Measurements from ENCODE around the gene ROCK2.
"Not testable (repeated sequence)": the region's sequence is repeated elsewhere in the genome, so short reads cannot be mapped to it uniquely, and the experiment has no call there.

The ROCK2 gene

DNA sequence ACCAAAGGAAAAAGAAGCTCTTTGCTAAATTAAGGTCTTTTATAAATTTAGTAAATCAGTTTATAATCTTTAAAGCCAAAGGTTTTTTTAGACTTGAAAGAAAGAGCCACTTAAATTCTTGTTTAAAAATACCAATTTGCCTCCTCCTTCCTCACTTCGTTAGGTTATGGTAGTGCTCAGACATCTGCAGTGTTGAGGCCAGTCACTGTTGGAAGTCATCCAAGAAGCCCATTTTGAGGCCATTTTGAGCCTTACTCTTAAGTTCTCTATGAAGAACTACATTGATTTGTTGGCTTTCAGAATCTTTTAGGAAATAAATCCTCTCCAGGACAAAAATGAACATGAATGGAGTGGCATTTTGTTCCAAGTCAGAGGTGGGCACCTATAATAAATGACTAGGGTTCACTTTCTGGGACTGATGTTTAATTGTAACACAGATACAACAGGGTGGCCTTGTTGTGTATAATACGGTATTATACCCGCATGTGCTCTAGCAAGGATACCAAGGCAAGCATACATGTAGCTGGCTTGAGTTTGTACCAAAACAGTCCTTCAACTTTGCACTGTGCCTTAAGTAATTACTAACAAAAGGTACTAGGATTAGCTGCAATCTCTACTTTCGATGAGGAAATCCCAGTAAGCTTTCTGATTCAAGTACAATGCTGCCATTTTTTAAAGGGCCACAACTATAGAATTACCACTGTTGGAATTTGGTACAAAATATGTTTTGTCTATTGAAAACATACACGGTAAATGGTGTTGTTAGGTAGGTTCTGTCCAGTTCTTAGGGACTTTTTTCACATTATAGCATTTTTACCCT lies 166.4 kb downstream of the ROCK2 start:
- no peak for DNase-seq (ENCODE audit: low read depth)

GRCh38 chr2:11175293-11175795 lies 169.1 kb downstream of the ROCK2 start:
- DNase-seq (ENCODE audit: low read depth): no peak

- DNase-seq (ENCODE audit: low read depth): no peak
These were observed 170.2 kb downstream of the ROCK2 start for GRCh38 chr2:11174222-11174621.

DNA sequence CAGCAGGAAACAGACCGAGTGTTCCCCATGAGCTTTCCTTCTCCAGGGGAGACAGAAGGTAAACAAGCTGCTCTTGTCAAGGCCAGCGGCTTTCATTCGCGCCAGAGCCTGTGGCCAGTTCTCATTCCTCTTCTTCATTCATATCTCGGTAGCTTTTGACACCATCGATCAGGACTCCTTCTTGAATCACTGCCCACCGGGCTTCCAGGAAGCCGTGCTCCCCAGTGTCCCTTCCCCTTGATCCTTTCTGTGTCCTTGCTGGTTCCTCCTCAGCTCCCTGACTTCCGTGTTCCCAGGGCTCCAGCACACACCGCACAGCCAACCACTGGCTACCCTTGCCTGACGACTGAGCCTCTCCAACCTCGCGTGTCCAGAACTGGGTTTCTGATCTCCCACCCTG lies 175.1 kb downstream of the ROCK2 start:
- no peak for DNase-seq (ENCODE audit: low read depth)

GRCh38 chr2:11168488-11168887 lies 175.9 kb downstream of the ROCK2 start:
- no peak for DNase-seq (ENCODE audit: low read depth)

DNA sequence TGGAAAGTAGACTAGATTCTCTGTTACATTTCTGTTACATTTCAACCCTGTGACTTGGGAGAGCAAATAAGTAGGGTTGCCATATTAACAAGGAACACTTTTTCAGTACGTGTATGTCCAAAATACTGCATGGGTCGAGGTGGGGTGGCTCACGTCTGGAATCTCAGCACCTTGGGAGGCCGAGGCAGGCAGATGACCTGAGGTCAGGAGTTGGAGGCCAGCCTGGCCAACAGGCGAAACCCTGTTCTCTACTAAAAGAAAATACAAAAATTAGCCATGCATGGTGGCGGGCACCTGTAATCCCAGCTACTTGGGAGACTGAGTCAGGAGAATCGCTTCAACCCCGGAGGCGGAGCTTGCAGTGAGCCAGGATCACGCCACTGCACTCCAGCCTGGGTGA lies 178.0 kb downstream of the ROCK2 start:
- no peak for DNase-seq (ENCODE audit: low read depth)

DNA sequence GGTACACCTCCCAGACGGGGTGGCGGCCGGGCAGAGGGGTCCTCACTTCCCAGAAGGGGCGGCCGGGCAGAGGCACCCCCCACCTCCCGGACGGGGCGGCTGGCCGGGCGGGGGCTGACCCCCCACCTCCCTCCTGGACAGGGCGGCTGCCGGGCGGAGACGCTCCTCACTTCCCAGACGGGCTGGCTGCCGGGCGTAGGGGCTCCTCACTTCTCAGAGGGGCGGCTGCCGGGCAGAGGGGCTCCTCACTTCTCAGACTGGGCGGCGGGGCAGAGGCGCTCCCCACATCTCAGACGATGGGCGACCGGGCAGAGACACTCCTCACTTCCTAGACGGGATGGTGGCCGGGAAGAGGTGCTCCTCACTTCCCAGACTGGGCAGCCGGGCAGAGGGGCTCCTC lies 179.4 kb downstream of the ROCK2 start:
- DNase-seq (ENCODE audit: low read depth): not testable (repeated sequence)

DNA sequence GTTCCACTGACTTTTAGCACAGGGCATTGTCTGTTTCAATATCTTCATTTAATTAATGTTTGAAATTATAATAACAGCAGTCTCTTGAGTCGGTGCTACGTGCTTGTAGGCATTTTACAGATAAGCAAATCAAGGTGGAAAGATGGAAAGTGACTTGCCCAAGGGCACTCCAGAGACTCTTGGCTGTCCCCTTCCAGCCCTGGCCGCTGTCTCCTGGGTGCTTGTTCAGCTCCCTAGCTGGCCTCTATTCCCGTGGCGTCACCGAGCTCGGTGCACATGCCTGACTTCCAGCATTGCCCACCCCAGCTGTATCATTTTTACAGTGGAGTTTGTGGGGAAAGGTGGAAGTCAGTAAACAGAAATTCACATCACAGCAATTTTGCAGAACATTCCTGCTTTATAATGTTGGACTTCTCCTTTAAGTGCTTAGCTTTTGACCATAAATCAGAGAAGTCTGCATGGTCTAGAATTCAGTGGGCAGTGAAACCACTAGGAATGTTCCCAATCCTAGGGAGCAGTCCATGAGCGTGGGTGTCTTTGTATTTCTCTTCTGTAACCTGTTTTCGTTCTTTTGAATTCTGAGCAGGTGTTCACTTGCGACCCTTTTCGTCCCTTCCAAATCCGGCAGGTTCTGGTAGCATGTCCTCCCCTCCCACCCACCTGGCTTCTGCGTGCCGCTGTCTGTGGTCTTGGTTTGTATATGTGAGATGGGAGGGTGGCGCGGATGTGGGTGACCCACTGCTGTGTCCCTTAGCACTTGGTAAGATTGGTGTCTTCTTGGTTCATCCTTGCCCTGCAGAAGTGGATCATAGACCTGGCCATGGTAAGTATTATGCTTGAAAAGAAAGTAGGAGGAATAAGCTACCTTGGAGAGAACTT lies 180.8 kb downstream of the ROCK2 start:
- no peak for DNase-seq (ENCODE audit: low read depth)

DNA sequence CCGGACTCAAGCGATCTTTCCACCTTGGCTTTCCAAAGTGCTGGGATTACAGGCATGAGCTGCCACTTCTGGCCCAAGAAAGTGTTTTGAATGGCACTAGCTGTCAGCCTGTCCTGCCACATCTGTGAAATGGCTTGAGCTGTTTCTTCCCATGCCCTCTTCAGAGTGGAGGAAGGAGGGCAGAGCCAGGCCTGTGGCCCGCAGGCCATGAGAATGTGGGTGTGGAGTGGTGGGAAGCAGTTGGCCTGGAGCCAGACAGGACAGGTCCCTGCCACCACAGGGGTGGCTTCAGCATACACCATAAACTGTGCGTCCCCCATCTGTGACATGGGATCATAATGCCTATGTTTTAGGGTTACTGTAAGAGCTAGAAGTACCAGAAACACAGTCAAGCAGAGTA lies 182.7 kb downstream of the ROCK2 start:
- DNase-seq (ENCODE audit: low read depth): no peak

- no peak for DNase-seq (ENCODE audit: low read depth)
These were observed 183.5 kb downstream of the ROCK2 start for GRCh38 chr2:11160731-11161455.

DNA sequence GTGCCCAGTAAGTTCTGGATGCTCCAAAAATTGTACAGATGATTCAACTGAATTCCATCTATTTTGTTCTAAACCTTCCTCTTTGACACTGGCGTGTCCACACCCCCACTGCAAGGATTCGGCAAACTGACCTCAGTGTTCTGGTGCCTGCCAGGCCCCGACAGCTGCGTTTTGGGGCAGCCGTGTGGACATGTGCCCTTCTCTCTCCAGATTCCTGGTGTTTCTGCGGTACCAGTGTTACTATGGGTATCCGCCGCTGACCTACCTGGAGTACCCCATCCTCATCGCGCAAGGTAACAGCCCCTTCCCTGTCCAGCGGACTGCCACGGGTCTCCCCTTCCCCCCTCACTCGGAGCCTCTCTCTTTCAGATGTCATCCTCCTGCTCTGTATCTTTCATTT lies 184.2 kb downstream of the ROCK2 start:
- no peak for DNase-seq (ENCODE audit: low read depth)

DNA sequence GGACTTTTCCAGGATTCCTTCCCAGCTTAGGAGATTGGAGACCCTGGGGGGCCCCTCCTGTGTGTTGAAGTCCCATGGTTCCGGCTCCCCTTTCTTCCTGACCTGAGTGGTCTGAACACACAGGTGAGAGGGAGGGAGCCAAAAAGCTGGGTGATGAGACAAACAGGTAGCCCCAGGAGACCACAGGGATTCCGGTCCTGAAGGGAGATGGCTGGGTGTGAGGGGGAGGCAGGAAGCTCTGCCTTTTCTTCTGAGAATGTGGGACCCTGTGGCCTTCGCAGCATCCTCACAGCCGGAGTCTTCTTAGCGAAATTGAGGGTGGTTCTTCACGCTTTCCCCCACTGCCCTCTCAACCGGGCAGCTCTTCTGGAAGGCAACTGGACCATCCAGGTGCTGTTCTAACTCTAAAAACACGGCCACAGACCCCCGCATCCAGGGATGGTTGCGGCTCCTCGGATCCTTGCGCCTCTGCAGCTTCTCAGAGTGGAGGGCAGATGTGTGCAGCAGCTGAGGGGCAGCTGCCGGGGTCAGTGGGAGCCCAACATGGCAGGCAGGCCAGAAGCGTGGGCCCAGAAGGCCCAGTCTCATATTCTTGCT lies 184.8 kb downstream of the ROCK2 start:
- DNase-seq (ENCODE audit: low read depth): no peak

- DNase-seq (ENCODE audit: low read depth): no peak
These were observed 185.4 kb downstream of the ROCK2 start for GRCh38 chr2:11158916-11159573.

GRCh38 chr2:11157731-11158130 lies 186.7 kb downstream of the ROCK2 start:
- DNase-seq (ENCODE audit: low read depth): no peak

DNA sequence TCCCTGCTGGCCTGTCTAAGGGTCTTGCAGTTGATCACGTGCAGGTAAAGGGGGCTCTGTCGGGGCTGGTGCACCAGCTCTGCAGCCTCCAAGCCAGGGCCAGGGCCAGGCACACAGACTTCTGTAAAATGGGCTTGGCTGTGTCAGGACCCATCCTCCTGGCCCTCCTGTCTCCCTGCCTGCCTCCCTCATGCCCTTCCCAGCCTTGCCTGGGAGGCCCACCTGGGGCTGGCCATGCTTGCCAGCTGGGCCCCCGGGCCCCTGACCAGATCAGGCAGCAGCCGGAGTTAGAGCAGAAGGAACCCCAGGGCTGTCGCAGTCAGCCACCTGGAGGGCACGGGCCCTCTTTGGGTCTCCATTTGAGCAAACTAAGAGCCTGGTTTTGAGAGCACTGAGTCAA lies 187.1 kb downstream of the ROCK2 start:
- no peak for DNase-seq (ENCODE audit: low read depth)

- no peak for DNase-seq (ENCODE audit: low read depth)
These were observed 187.9 kb downstream of the ROCK2 start for GRCh38 chr2:11156396-11157075.

DNA sequence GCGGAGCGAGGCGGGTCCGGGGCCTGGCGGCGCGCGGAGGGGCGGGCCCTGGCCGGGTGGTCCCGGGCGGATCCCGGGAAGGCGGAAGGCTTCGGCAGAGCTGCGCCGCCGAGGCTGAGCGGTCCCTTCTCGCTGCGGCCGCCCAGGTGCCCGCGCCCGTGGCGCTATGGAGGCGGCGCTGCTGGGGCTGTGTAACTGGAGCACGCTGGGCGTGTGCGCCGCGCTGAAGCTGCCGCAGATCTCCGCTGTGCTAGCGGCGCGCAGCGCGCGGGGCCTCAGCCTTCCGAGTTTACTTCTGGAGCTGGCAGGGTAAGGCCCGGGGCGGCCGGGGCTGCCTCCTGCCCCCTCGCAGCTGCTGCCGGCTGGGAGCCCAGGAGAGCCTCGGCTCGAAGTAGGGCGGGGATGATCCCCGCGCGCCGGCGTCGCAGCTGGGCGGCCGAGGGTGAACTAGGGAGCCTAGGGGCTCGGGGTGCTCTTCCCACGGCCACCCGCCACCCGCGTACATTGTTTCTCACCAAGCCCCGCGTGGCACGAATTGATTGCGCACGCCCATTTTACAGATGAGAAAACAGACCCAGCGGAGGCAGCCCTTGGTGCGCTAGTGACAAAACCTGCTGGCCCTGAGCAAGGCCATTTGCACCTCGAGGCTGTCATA lies 188.9 kb downstream of the ROCK2 start, which contains the start of gene SLC66A3:
SLC66A3 (plus strand) TSS at position 87 of the 655 bp plus-strand sequence; CDS start at position 167, 80 bp downstream.
- peak; percentile 74 for DNase-seq (ENCODE audit: low read depth)

GRCh38 chr2:11154923-11155380 lies 189.5 kb downstream of the ROCK2 start:
- DNase-seq (ENCODE audit: low read depth): peak; percentile 92

- no peak for DNase-seq (ENCODE audit: low read depth)
These were observed 190.2 kb downstream of the ROCK2 start for GRCh38 chr2:11154016-11154922.
